ENCODE data around the gene CAPG. TPM values are rescaled to one million over a fixed set of nuclear protein-coding genes. Genes with fewer than 3 reads are reported as not detected.

The CAPG gene
- total and polyA plus RNA-seq, 7 donors = 20.9 to 230 (median 33.0) TPM

GRCh38 chr2:85429924-85430289 lies 19.7 kb upstream of the CAPG start:
- no peak for DNase-seq
- Histone ChIP-seq H3K9me3 (no peaks in the 10 kb centered on the region), H3K4me1 (peaks cover 0 to 23% (median 19%) of the 10 kb centered on the region in 4 donors), H3K27me3 (no peaks in the 10 kb centered on the region), H3K4me3 (no peak overlapping the region), H3K27ac (no peak overlapping the region), H3K36me3 (no peaks in the 10 kb centered on the region)
- WGBS, 2 donors = 89 to 90% methylated on average over 2 of the region's 2 CpGs
- no peak for TF ChIP-seq POLR2AphosphoS5 (IDR thresholded peaks at IDR 0.05)
- no peak for TF ChIP-seq POLR2A (IDR thresholded peaks at IDR 0.05)
- no peak for TF ChIP-seq EP300 (IDR thresholded peaks at IDR 0.05)
- TF ChIP-seq CTCF (IDR thresholded peaks at IDR 0.05) = no peak
- intact Hi-C loops (cut with DNase I) = no loop called here

GRCh38 chr2:85429213-85429923 lies 19.2 kb upstream of the CAPG start:
- Histone ChIP-seq H3K4me3 (no peak overlapping the region), H3K9me3 (no peaks in the 10 kb centered on the region), H3K36me3 (no peaks in the 10 kb centered on the region), H3K27ac (no peak overlapping the region), H3K27me3 (no peaks in the 10 kb centered on the region), H3K4me1 (peaks cover 0 to 17% (median 15%) of the 10 kb centered on the region in 4 donors)
- TF ChIP-seq POLR2AphosphoS5 (IDR thresholded peaks at IDR 0.05) = no peak
- no peak for TF ChIP-seq EP300 (IDR thresholded peaks at IDR 0.05)
- no peak for TF ChIP-seq CTCF (IDR thresholded peaks at IDR 0.05)
- no peak for TF ChIP-seq POLR2A (IDR thresholded peaks at IDR 0.05)
- WGBS, 2 donors = 80 to 89% methylated on average over 12 of the region's 12 CpGs
- no peak for DNase-seq
- intact Hi-C loops (cut with DNase I) = no loop called here

- DNase-seq = no peak
- intact Hi-C loops (cut with DNase I) = no loop called here
- Histone ChIP-seq H3K27ac (no peak overlapping the region), H3K36me3 (no peaks in the 10 kb centered on the region), H3K9me3 (no peaks in the 10 kb centered on the region), H3K27me3 (no peaks in the 10 kb centered on the region), H3K4me1 (peaks cover 0 to 8% (median 6%) of the 10 kb centered on the region in 4 donors), H3K4me3 (no peak overlapping the region)
- WGBS, 2 donors = 49 to 61% methylated on average over 7 of the region's 7 CpGs
- no peak for TF ChIP-seq EP300 (IDR thresholded peaks at IDR 0.05)
Measured at GRCh38 chr2:85428343-85428881, 18.2 kb upstream of the CAPG start.

- TF ChIP-seq CTCF (IDR thresholded peaks at IDR 0.05) (no peak), EP300 (IDR thresholded peaks at IDR 0.05) (no peak), POLR2A (IDR thresholded peaks at IDR 0.05) (no peak), POLR2AphosphoS5 (IDR thresholded peaks at IDR 0.05) (no peak)
- no peaks in the 10 kb centered on the region for H3K27me3 ChIP-seq
- no peaks in the 10 kb centered on the region for H3K36me3 ChIP-seq
- intact Hi-C loops (cut with DNase I) = no loop called here
- H3K27ac ChIP-seq = no peak overlapping the region
- H3K4me1 ChIP-seq = no peaks in the 10 kb centered on the region
- H3K4me3 ChIP-seq = no peak overlapping the region
- no peaks in the 10 kb centered on the region for H3K9me3 ChIP-seq
- DNase-seq = no peak
- WGBS, 2 donors = 28 to 63% methylated on average over 3 of the region's 3 CpGs
Measured at GRCh38 chr2:85427300-85427835, 17.2 kb upstream of the CAPG start.

GRCh38 chr2:85425588-85425987 lies 15.4 kb upstream of the CAPG start:
- H3K9me3 ChIP-seq = no peaks in the 10 kb centered on the region
- TF ChIP-seq POLR2A (IDR thresholded peaks at IDR 0.05) (no peak), CTCF (IDR thresholded peaks at IDR 0.05) (no peak), POLR2AphosphoS5 (IDR thresholded peaks at IDR 0.05) (no peak), EP300 (IDR thresholded peaks at IDR 0.05) (no peak)
- no peak overlapping the region for H3K27ac ChIP-seq
- intact Hi-C loops (cut with DNase I) = no loop called here
- 94% methylated on average over 3 of the region's 3 CpGs for WGBS, 2 donors
- H3K4me3 ChIP-seq = no peak overlapping the region
- no peak for DNase-seq
- no peaks in the 10 kb centered on the region for H3K27me3 ChIP-seq
- H3K4me1 ChIP-seq = peaks cover 0 to 10% (median 8%) of the 10 kb centered on the region in 4 donors
- no peaks in the 10 kb centered on the region for H3K36me3 ChIP-seq

Data from sigmoid colon (tissue), 7 donors.